GM12892 (cell line): ENCODE results near the gene PTBP2.

Experiments used
- POLR2A ChIP-seq: IDR thresholded peaks from 2 replicates; pipeline ENCODE4 v1.6.1; 2011; ENCODE audit warnings: low read depth, low read length, control low read depth
- POLR2AphosphoS5 ChIP-seq: IDR thresholded peaks from 2 replicates; pipeline ENCODE4 v1.6.1; 2011; ENCODE audit warnings: low read depth, low read length, control low read depth

GRCh38 chr1:96727860-96728259 lies 6.3 kb downstream of the PTBP2 start:
- TF ChIP-seq POLR2A (no peak), POLR2AphosphoS5 (no peak)
